Measurements from ENCODE around the gene GCN1.
A peak's percentile ranks its signal among the peaks of the same experiment; 100 is the strongest.

The GCN1 gene

DNA sequence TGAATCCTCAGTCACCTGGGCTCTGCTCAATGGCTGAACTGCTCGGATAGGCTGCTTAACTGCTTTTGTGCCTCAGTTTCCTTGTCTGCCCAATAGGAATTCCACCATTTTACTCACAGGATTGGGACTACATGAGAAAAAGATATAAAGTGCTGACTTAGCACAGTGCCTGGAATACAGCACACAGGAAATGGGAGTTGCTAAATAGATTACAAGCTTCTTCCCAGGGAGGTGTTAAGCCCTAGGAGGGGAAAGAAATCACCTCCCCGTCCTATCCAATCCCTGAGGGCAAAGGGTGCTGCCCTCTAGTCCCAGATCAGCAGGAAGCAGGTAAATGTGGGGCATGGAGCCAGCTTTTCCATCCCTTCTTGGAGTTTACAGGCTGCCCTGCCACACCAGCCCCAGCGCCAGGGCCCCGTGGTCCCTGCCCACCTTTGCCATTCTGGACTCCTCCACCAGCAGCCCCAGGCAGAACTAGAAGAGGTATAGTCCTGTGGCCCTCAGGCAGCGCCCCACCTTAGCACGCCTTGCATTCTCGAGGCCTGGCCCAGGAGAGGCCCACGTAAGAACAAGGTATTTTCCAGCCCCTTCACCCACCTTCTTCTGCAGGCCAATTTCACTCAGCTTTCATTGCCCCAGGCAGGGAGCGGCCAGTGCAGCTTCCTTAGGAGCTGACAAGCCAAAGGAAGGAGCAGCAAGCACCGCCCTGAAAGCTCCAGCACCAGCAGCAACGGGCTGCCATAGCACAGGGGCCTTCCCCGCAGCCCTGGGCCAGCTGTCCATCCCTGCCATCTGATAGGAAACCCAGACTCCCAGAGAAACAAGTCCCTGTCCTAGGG, 35.2 kb upstream of the GCN1 start:
- no peak for DNase-seq

DNA sequence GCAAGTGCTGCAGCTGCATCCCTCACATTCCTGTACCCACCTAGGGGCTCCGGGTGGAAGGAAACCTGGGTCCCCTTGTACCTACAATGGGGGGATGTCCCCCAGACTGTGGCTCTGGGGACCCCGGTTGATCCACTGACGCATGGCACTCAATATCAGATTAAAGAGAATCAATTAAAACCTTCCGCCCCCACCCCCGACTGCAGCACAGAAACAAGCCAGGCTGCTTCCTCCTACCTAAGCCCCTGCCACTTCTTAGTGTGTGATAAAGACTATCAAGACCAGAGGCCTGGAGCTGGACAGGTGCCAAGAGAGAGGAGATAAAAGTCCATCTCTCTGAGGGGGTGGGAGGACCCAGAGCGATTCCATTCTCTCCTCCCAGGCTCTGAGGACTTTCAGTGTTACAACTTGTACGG, 34.6 kb upstream of the GCN1 start:
- DNase-seq, result peak in 1 of 2 experiments; percentile 34

DNA sequence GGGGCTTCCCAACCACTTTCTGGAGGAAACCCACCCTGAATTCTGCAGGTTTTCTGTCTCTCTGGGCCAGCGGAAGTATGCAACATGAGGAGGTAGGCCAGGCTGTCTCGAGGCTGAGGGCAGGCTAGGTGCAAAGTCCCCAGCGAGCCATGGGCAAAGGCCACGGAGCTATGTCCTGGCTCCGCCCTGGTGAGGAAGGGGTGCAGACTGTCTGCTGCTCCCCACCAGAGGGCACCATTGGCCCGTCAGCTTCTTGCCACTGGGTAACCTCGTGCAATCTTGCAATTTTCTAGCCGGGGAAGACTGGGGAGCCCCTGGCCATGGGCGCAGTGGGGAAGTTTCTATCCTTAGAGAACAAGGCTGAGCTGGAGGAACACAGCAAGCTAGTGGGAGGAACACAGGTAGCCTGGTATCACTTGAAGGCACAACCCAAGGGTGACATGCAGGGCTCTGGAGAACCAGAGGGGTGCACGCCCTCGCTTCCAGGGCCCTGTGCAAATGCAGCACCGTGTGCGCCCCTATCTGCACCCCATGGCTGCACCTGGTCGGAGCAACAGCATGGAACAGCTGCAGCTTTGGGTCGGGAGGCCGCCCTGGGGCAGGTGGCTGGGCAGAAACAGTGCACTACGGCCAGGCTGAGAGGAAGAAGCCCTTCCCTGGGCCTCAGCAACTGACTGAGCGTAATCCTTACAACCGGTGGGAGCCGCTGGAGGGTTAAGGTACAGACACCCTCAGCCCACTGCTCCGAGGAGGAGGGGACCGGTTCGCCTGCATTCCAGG, 34.0 kb upstream of the GCN1 start:
- DNase-seq, result peak; percentile 93 to 94

DNA sequence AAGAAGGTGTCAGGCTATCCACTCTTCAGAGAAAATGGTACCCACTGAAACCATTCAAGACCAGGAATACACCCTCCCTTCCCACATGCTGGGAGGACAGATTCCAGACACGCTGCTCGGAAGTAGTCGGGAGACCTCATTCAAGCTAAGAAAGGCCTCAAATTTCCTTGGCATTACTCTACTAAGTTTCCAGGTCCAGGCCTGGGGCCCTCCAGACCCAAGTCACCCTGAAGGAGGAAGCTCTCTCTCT, 33.5 kb upstream of the GCN1 start:
- DNase-seq, result no peak

DNA sequence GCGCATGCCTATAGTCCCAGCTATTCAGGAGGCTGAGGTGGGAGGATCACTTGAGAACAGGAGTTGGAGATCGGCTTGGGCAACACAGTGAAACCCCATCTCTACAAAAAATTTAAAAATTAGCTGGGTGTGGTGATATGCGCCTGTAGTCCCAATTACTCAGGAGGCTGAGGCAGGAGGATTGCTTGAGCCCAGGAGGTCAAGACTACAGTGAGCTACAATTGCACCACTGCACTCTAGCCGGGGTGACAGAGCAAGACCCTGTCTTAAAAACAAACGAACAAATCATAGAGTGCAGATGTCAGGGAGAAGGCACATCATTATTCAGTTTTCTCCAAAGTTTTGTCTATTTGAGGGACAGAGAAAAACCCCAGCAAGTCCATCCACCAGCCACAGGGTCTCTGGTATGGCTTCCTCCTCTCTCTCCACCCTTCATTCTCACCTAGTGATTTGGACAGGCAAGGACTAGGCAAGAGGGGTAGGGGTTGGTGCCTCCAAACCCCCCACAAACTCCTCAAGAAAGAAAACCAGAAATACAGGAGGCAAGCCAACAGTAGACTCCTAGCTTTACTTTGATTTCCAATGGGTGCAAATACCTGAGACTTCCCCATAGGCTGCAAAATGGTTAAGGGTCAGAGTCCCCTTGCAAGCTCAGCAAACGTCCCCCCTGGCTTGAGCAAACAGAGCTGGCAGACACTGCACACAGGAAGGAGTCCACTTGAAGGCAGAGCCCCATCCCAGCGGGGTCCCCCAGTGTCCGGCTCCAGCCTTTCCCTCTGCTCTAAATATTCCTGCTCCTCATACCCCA, 32.9 kb upstream of the GCN1 start:
- no peak for DNase-seq

DNA sequence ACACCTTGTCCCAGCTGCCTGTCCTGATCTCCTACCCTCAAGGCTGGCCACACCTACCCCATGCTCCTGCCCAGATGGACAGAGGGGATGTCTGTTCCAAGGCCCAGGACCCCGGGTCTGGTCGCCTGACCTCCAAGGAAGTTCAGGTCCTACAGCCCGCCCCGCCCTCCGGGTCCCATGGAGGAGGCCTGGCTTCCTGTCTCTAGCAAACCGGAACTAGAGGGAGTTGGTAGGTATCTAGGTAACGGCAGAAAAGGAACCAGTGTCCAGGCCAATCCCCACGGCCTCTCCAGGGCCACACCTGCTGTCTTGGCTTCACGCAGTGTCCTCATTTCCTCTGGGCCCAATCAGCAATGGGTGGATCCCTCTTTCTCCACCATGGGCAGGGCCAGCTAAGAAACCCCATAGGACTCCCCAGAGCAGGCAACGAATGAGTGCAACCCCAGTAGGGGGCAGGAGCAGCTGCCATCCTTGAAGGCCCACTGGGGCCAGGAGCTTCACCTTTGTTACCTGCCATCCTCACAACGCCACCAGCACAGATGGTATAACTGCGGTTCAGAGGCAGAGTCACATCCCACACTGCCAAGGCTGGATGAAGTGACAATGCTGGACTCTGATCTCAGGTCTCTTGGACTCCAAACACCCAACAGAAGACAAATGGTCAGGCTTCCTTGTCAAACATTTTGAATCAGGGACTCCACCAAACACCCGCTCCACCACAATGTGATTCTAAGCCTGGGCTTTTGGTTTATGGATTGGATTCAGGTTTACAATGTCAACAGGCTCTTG, 31.5 kb upstream of the GCN1 start:
- DNase-seq, result peak; percentile 45 to 48

DNA sequence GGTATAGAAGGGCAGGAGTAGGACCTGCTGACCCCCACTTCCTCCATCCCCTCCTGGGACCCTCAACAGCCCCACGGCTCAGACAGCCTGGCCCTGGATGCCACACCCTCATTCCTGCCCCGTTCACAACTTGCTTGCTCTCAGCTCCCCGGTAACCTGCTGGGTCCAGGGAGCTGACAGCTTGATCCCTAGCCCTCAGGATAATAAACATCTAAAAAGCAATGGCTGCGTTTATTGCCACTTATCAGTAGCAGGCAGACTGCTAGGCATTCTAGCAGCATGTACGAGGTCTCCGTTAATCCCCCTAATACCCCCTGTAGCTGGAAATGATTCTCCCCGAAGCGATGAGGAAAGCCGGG, 30.7 kb upstream of the GCN1 start:
- DNase-seq, result no peak

DNA sequence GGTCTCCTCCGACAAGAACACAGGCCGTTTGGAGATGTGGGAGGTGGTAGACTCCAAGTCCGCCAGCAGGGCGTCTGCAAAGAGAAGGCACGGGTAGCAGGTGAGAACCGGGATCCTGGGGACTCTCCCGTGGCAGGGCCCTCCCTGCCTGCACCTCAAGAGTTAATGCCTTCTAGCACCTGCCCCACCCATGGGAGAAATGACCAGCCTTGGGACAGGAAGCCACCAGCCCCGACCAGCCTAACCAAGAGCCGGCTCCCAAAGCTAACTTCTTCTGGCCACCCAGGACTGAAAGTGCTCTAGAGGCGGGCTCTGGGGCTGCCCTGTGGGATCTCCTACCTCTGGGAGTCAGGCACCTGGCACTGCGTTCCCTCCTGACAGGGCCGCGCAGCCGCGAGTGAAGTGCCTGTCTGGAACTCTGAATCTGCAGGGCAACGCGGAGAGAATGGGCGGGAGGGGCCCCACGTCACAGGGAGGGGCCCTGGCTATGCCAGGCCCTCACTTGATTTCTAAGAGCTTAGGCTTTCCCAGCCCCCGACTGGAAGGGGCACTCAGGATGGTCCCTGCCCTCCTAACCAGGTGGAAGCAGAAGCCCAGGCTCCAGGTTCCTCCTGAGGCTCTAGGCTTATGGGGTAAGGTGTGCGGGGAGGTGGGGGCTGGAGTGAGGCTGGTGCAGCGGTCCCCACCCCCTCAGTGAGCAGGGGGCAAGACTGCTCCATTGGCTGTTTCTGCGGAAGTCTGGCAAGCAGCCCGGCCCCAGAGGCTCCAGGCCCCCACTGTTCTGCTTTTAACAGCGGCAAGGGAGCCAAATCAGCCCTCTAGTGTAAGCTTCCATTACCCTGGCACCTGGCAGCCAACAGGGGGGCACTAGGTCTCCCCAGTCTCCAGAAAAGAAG, 30.0 kb upstream of the GCN1 start:
- DNase-seq, result no peak

DNA sequence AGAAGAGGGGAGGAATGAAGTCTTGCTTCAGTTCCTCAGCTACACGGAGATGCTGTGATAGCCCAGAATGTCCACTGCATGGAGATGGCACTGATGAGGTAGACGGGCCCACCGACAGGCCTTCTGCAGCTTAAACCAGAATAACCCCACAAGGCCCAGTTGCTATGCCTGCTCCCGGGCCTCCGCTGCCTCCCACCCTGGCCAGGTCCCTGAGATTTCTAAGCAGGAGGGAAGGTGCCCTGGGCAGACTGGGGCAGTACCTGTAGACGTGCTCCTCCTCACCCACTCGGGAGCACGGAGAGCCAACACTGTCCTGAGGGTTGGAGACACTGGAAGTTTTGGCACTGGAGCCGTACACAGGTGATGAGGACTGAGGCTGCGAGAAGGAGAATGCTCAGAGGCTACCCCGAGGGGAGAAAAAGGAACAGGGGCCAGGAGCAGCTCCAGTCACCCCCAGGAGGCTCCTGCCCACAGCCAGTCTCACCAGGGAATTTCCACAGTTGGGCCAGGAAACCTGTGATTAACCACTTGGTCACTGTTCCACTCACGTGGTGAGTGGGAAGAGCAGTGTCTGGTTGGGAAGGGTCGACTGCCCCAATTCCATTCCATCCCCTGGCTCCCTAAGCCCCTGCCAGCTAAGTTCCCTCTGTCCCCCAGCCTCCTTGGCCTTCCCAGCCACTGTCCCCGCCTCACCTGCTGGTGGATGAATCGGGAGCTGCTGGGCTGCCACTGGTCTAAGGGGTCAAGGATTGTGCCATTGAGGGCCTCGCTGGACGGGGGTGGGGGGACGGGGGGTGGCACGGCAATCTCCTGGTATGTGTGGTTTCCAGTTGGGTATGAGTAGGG, 29.2 kb upstream of the GCN1 start:
- DNase-seq, result no peak

DNA sequence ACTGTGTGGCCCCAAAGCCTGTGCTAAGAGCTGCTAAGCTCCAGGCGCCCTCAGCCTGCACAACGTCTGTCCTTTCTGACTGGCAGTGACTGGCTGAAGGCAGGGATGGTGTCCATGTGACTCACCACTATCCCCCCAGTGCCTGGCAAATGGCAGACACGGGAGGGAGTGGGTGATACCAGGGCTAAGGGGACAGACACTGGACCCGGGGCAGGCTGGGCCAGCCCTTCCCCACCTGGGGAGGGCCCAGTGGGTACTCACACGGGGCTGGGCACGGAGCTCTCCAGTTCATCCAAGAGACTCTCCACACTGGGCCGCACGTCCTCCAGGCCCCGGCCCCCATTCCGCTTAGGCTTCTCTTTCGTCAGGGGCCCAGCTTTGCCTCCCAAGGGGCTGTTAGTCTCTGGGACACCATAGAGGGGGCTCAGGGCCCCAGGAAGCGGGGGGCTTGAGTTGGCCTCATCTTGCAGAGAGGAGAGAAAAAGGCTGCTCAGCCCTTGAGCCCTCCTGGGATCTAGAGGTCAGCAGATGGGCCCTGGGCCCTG, 27.8 kb upstream of the GCN1 start:
- DNase-seq, result no peak

DNA sequence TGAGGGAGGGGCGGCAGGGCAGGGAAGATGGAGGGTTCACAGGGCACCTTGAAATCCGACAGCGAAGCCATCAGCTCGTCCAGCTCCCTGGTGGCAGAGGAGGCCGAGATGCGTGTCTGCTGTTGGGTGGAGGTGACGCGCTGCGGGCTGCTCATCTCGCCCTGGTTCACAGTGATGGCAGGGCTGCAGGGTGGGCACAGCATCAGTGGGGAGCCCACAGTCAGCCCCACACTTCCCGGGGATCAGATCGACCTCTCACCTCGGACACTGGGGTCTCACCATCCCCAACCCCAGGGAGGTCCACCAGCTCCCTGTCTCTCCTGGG, 27.0 kb upstream of the GCN1 start:
- no peak for DNase-seq

DNA sequence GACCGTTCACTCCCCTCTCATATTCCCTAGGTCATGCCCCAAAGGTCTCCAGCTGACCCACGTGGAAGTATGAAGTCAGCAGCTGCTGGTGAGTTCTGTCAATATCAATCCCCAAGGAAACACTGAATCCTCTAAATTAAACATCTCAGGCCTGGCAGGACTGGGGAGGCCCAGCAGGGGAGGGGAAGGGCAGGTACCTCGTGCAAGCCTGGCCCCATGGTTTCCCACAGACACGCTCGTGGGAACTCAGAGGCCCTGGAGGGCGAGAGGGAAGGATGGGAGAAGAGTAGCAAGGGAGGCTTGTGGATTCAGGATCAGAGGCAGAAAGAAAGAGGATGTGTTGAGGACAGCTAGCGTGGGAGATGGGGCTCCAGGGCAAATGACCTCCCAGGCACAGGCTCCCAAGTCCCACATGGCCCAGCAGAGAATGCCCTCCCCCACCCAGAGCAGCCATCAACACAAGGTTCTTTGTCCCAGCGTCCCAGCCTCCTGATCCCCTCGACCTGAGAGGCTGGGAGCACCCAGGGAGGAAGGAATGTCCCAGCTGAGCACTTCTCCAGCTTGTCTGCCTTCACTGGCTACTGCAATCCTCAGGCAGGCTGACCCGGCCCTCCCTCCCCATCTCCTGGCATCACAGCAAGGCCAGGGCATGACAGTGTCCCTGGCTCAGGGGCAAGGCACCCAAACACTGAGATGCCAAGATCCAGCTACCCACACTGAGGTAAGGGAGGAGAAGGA, 26.5 kb upstream of the GCN1 start:
- DNase-seq, result no peak

DNA sequence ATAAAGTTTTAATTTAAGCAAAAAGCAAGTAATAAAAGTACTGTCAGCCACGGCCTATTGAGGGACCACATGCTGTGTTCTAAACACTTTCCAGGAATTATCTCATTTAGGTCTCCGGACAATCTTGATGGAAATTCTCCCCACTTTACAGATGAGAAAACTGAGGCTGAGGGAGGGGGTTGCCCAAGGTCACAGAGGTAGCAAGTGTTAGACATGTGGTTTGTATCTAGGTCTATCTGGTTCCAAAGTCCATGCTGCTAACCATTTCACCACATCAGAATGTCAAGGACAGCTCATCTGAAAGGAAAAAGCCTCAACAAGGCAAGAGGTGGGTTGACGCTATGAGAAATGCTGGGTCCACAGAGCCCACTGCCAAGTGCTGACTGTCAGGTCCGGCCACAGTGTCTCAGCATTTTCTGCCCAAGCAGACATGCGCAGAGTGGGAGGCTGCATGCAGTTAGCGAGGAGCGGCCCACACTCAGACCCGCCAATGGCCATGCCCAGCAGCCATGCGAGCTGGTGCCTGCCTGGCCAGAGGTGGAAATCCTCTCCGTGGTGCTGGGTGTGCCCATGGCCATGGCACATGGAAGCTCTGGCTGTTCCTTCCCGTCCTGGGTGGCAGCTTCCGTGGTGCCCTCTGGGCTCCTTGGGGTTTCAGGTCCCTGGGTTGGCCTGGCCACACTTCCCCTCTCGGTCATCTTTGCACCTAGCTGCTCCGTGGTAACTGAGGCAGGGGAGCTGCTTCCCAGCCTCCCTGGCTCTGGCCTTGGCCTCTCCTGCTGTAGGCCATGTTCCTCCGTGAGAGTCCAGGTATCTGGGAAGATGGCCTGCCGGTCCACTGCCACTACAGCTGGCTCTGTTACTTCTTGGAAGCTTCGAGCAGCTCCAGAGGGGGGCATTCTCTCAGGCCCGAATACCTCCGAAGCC, 24.4 kb upstream of the GCN1 start:
- DNase-seq, result no peak

DNA sequence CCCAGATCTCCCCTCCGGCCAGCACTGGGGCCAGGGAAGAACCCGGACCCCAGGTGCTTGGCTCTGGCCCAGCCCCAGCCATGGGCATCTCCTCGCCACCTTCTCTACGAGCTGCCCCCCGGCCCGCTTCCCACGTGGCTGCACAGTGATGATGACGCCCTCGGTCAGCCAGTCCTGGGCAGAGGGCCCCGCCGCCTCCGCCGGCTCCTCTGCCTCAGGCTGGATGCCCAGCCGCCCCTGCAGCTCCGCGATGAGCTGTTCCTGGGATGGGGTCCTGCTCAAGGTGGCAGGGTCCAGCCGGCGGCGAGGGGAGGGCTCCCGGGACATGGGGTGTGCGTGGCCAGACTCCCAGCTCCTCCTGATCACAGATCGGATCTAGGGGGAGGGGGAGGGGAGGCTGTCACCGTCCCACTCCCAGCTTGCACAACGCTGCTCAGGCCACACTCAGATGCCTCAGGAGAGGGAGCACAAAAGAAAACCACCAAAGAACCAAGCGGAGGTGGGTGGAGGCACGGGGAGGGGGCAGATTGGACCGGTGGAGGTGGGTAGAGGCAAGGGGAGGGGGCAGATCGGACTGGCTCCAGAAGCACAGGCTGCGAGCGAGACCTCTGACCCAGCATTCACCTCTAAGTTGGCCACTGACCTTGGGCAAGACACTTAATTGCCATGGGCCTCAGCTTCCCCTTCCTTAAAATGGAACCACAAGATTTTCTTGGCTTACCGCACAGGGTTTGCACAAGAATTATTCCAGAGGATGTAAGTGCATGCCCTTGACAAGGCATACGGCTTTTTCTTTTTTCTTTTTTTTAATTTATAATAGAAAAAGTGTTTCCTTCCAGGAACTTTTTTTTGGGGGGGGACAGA, 22.5 kb upstream of the GCN1 start:
- no peak for DNase-seq

DNA sequence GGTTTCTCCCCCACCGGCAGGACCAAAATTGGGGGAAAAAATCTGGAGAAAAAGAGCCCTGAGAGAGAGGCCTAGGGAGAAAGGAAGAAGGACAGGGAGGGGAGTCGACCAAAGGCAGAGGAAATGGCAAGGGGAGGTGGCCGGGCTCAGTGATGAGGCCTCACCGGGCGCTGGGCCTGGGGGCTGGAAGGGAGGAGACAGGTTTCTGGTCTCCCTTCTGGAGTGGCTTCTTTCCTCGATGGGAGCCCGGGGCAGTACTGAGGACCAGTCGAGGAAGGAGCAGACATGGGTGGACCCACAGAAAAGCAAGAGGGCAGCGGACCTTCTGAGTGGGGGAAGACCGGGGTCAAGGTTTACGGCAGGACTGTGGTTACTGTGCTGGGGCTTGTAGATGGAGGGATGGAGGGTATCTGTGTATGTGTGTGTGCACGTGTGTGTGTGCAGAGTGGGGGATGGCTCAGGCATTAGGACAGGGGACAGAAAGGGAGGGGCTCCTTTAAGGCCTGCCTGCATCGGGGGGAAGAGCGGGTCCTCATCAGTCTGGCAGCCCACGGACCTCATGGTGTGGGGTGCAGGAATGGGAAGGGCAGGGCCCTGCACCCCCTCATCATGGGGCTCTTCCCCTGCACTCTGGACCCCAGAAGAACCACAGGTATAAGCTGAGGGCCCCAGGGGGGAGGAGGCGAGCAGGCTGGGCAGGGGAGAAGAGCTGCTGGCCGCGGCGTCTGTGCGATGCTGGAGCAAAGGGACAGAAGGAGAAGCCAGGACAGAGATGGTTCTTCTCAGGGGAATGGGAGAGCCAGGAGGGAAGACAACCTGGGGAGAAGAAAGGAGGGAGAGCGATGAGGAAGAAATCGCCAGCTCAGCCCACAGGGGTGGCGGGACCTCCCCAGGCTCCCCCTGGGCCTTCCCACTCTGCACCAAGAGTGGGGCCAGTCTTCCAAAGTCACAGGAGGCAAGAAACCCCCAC, 21.5 kb upstream of the GCN1 start:
- no peak for DNase-seq

DNA sequence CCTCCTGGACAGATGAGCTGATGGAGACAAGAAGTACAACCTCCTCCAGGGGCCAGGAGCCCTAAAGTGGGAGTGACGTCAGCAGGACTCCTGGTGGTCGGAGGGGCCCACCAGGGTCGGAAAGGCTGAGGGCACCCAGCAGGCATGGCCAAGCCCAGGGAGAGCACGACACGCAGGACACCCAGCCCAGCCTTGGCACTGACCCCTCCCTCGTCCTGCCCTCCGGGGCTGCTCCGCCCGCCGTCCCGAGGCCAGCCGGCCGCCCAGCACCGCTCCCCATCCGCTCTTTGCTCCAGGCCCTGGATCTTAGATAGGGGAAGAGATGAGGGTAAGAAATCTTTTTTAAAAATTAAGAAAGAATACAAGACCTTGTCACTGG, 20.8 kb upstream of the GCN1 start:
- no peak for DNase-seq
